ENCODE results near the gene M1AP.

- TF ChIP-seq POLR2A (IDR thresholded peaks at IDR 0.05): no peak
- TF ChIP-seq CTCF (IDR thresholded peaks at IDR 0.05): no peak
Observed at GRCh38 chr2:74648009-74648443, at the start of gene M1AP.

Measured in Peyer's patch (tissue), 4 donors.